OCI-LY7 (cell line): ENCODE measurements around the gene PYCARD.

Experiments
- EZH2phosphoT487 ChIP-seq: fragments of 200-600 bp; sonication (generic); IDR thresholded peaks from 2 replicates; pipeline ENCODE4 v1.6.1; 2018; ENCODE audit warnings: low read depth, borderline replicate concordance, mild to moderate bottlenecking, mixed run types, antibody characterized with exemption, low read length, moderate library complexity, mixed read lengths
- TF ChIP-seq, protein P1 (sequence below): fragments of 200-600 bp; sonication (generic); conservative IDR thresholded peaks from 2 replicates; pipeline ENCODE4 v1.5.1; 2014; ENCODE audit warnings: mild to moderate bottlenecking, antibody characterized with exemption, low read length, moderate library complexity, mixed read lengths

DNA sequence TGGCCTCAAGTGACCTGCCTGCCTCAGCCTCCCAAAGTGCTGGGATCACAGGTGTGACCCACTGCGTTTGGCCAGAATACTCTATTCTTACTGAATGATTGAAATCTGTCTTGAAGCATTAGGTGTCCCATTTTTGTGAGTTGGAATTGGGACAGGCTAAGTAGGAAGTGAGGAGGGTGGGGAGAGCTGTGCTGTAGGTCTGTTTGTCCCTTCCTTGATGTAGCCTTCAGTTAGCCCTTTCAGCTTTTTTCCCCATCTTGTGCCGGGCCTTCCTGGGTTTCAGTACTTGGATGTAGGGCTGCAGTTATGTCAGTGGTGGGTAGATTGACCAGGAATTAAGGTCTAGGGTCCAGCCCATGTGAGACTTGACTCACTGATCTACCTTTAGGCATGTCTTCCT is 8.7 kb downstream of the PYCARD start:
- TF ChIP-seq, protein P1, sequence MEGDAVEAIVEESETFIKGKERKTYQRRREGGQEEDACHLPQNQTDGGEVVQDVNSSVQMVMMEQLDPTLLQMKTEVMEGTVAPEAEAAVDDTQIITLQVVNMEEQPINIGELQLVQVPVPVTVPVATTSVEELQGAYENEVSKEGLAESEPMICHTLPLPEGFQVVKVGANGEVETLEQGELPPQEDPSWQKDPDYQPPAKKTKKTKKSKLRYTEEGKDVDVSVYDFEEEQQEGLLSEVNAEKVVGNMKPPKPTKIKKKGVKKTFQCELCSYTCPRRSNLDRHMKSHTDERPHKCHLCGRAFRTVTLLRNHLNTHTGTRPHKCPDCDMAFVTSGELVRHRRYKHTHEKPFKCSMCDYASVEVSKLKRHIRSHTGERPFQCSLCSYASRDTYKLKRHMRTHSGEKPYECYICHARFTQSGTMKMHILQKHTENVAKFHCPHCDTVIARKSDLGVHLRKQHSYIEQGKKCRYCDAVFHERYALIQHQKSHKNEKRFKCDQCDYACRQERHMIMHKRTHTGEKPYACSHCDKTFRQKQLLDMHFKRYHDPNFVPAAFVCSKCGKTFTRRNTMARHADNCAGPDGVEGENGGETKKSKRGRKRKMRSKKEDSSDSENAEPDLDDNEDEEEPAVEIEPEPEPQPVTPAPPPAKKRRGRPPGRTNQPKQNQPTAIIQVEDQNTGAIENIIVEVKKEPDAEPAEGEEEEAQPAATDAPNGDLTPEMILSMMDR, result no peak
- no peak for TF ChIP-seq EZH2phosphoT487
